DMS 273 treated with DMSO at 0.1 percent for 48 hours (cell line): ENCODE data around the gene ZBTB14.

ENCODE experiments used
- DNase-seq: peaks from one replicate; lab custom pipeline; 2025; lab: John Stamatoyannopoulos, UW

Gene ZBTB14

DNA sequence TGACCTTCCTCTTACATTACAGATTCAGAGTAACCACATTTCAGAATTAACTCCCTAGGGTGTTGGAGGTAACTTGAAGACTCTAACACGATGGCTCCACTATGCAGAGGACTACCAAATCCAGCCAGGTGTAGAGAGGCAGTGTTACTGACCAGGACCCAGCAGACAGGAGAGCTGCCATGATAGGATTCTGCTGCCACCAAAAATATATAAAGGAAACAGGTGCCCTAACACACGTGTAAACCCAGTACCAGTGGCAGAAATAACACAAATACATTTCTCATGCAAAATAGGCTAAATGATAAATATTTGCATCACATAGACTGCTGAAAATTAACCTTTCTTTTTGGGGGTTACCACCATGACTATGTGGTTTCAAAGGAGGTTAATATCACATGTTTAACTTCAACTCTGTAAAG lies 7.0 kb downstream of the ZBTB14 start:
- no peak for DNase-seq

GRCh38 chr18:5287854-5288253 lies 7.7 kb downstream of the ZBTB14 start:
- DNase-seq: no peak

- DNase-seq: no peak
These were observed 9.0 kb downstream of the ZBTB14 start for GRCh38 chr18:5286525-5286924.

GRCh38 chr18:5285326-5285725 lies 10.2 kb downstream of the ZBTB14 start:
- DNase-seq: peak; percentile 80

DNA sequence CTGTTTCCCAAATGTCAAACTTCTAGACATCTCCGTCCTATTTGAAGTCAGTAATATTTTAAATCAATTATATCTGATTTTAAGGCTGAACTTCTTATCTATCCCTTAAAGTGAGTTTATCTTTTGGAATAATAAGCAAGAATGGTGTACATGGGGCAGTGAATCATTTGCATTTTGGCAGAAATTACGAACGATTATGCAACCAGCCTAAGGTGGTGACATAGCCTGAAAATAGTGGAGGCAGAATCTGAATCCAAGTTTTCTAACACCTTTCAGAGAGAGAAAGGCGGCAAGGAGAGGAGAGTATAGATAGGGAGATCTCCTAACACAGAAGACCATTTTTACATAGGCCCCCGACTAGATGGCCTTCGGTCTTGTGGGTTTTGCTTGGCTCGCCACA lies 10.7 kb downstream of the ZBTB14 start:
- no peak for DNase-seq

DNA sequence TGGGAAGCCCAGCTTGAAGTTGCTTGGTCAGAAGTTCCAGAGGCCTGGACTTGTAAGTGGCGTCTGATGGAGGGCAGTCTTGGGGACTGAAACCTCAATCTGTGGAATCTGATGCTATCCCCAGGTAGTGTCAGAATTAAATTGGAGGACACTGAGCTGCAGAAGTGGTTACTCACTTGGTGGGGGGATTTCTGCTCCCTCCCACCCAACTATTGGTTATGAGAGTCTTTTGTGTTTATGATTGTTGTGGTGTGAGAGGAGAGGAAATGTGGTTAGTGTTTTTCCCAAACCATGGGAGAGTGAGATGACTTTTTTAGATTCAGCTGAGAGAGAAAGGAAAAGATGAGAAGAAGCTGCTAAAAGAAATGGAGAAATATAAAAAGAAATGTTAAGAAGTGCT lies 12.8 kb downstream of the ZBTB14 start:
- no peak for DNase-seq

DNA sequence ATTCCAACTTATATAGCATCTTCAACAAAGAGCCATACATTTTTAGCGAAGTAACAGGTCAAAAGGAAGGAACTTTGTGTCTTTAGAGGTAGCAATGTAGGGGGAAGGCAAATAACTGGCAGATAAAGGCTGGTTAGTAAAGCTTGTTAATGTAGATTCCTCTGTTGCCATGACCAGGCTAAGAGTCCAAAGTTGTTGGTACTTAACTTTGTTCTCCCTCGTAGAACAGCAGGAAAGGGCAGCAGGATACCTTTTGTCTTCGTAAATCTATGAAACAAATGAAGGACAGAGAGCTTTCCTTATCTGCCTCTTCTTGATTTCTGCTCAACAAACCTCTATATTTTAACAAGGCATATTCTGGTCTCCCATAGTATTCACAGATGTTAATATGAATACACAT lies 18.6 kb downstream of the ZBTB14 start:
- DNase-seq: no peak

GRCh38 chr18:5275872-5276271 lies 19.7 kb downstream of the ZBTB14 start:
- DNase-seq: no peak

DNA sequence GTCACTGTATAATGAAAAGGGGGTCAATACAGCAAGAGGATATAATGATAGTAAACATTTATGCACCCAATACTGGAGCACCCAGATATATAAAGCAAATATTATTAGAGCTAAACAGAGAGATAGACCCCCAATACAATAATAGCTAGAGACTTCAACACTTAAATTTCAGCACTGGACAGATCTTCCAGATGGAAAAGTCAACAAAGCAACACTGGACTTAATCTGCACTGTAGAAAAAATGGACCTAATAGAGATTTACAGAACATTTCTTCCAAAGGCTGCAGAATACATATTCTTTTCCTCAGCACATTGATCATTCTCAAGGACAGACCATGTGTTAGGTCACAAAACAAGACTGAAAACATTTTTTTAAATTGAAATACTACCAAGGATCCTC lies 26.7 kb downstream of the ZBTB14 start:
- no peak for DNase-seq

DNA sequence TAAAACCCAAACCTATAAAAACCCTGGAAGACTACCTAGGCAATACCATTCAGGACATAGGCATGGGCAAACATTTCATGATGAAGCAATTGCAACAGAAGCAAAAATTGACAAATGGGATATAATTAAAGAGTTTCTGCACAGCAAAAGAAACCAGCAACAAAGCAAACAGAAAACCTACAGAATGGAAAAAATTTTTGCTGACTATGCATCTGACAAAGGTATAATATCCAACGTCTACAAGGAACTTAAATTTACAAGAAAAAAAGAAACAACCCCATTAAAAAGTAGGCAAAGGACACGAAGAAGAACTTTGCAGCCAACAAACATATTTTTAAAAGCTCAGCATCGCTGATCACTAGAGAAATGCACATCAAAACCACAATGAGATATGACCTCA lies 28.8 kb downstream of the ZBTB14 start:
- DNase-seq: no peak

- DNase-seq: no peak
These were observed 41.6 kb downstream of the ZBTB14 start for GRCh38 chr18:5253910-5254309.

DNA sequence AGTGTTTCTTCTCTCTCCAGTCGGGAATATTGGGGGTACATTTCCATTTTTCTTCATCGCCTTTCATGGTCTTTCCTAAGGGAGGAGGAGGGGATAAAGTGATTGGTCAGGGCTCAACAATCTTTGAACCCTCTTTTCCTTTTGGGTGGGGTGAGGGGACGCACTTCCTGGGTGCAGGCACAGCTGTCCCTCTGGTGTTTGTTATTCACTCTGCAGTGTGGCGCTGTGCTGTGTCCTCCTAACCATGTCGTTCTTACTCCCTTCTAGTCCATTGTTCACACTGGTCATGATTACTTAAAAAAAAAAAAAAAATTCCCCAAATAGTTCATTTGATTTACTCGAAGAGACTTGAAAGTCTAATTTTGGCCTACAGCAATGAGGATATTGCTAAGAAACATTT lies 44.4 kb downstream of the ZBTB14 start:
- no peak for DNase-seq

GRCh38 chr18:5250603-5251002 lies 44.9 kb downstream of the ZBTB14 start:
- DNase-seq: no peak

DNA sequence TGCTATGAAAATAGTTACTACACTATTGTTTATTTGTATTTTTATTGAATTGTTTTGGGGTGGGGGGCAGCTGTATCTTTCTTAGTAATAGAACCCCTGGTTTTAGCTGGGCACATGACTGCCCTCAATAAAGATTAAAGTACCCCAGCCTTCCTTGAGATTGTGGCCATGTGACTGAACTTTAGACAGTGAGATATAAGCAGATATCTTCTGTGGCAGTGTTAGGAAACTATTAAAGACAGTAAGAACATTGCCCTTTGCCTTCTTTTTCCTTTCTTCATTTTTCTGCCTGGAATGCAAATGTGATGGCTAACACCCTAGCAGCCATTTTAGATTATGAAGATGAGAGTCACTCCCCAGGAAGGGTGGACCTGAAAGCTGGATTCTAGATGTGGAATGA lies 50.6 kb downstream of the ZBTB14 start:
- no peak for DNase-seq

DNA sequence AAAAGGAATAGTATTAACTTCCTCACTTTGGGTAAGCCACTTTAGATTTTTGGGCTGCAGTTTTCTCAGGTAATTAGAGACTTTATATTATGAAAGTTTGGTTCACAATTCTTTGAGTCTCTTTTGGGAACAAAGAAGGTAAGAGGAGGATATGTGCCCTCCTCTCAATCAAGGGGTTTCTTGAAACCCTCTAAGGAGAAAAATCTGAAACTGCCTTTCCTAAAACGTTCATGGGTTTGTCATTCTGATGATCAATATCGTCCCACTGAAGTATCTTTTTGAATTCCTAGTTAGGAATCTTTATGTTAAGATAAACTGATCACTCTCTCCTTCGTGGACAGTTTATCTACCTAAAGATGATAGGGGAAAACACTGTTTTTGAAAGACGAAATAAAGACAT lies 56.1 kb downstream of the ZBTB14 start:
- DNase-seq: no peak
